ENCODE measurements around the gene LSS. TPM values are rescaled to one million over a fixed set of nuclear protein-coding genes. Genes with fewer than 3 reads are reported as not detected.
"Not testable (repeated sequence)": the region's sequence is repeated elsewhere in the genome, so short reads cannot be mapped to it uniquely, and the experiment has no call there.

The LSS gene
- polyA plus RNA-seq, 2 donors, result 41.9 to 57.6 TPM

DNA sequence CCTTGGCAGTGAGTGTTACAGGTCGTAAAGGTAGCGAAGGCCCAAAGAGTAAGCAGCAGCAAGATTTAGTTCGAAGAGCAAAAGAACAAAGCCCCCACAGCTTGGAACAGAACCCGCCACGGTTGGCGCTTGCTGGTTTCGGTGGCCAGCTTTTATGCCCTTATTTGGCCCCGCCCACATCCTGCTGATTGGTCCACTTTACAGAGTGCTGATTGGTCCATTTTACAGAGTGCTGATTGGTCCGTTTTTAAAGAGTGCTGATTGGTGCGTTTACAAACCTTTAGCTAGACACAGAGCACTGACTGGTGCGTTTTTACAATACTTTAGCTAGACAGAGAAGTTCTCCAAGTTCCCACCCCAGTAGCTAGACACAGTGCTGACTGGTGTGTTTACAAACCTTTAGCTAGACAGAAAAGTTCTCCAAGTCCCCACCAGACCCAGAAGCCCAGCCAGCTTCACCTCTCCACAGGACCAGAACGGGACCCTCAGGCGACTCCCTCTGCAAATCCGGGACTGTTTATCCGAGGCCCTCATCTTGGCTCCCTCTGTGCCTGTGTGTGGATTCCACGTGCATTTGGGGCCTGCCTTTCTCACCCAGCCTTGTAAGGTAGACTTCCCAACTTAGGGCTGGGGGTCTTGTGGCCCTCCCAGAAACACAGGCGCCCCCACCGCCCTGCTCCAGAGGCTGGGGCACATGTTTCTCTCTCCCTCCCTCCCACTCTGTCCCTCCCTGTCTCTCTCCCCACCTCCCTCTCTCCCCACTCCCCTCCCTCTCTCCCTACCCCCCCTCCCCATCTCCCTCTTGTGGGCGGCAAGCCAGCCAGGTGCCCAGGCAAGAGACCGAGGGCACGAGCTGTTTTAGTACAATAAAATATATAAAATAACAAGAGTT, 85.7 kb downstream of the LSS start:
- Histone ChIP-seq H3K27me3 (ENCODE audit: control insufficient read depth in 1 of 2, insufficient read depth in 2 of 2, low read length in 2 of 2) (no peaks in the 10 kb centered on the region), H3K36me3 (ENCODE audit: control insufficient read depth in 2 of 2, insufficient read depth in 2 of 2, low read length in 1 of 2) (no peaks in the 10 kb centered on the region), H3K27ac (ENCODE audit: low read depth in 2 of 2, low read length in 1 of 2) (no peak overlapping the region), H3K4me1 (ENCODE audit: control insufficient read depth in 2 of 2, insufficient read depth in 2 of 2, low read length in 1 of 2) (no peaks in the 10 kb centered on the region), H3K4me3 (ENCODE audit: low read depth in 1 of 2, low read length in 2 of 2) (no peak overlapping the region), H3K9me3 (ENCODE audit: control insufficient read depth in 2 of 2, insufficient read depth in 1 of 2, low read depth in 1 of 2, low read length in 1 of 2) (no peaks in the 10 kb centered on the region)
- WGBS, 2 donors, result 81% methylated on average over 21 of the region's 21 CpGs

DNA sequence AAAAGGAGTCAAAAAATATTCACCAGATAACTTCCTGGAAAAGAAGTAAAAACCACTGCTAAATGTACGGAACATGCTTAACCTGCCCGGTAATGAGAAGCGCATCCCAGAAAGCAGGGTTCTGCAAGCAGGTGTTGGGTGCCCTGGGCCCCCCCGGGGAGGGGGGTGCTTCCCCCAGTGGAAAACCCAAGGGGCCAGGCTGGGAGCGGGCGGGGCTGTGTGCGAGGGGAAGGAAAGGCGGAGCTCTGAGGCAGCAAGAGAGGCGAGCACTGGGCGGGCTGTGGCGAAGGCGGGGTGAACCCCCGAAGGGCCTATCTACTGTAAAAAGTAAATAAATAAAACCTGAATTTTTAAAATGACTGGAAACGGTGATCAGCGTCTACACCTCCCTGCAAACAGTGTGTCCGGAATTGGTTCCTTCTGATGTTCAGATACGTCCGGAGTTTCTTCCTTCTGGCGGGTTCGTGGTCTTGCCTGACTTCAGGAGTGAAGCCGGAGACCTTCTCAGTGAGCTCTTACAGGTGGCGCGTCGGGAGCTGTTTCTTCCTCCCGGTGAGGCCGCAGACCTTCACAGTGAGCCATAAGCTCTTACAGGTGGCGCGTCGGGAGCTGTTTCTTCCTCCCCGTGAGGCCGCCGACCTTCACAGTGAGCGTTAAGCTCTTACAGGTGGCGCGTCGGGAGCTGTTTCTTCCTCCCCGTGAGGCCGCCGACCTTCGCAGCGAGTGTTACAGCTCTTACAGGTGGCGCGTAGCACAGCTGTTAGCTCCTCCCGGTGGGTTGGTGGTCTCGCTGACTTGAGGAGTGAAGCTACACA, 86.6 kb downstream of the LSS start:
- no peaks in the 10 kb centered on the region for H3K4me1 ChIP-seq (ENCODE audit: control insufficient read depth in 2 of 2, insufficient read depth in 2 of 2, low read length in 1 of 2)
- no peak overlapping the region for H3K27ac ChIP-seq (ENCODE audit: low read depth in 2 of 2, low read length in 1 of 2)
- no peaks in the 10 kb centered on the region for H3K36me3 ChIP-seq (ENCODE audit: control insufficient read depth in 2 of 2, insufficient read depth in 2 of 2, low read length in 1 of 2)
- WGBS, 2 donors, result 90 to 91% methylated on average over 45 of the region's 45 CpGs
- no peaks in the 10 kb centered on the region for H3K27me3 ChIP-seq (ENCODE audit: control insufficient read depth in 1 of 2, insufficient read depth in 2 of 2, low read length in 2 of 2)
- no peaks in the 10 kb centered on the region for H3K9me3 ChIP-seq (ENCODE audit: control insufficient read depth in 2 of 2, insufficient read depth in 1 of 2, low read depth in 1 of 2, low read length in 1 of 2)
- no peak overlapping the region for H3K4me3 ChIP-seq (ENCODE audit: low read depth in 1 of 2, low read length in 2 of 2)

- H3K4me3 ChIP-seq (ENCODE audit: low read depth in 1 of 2, low read length in 2 of 2); H3K27me3 ChIP-seq (ENCODE audit: control insufficient read depth in 1 of 2, insufficient read depth in 2 of 2, low read length in 2 of 2); H3K4me1 ChIP-seq (ENCODE audit: control insufficient read depth in 2 of 2, insufficient read depth in 2 of 2, low read length in 1 of 2); H3K9me3 ChIP-seq (ENCODE audit: control insufficient read depth in 2 of 2, insufficient read depth in 1 of 2, low read depth in 1 of 2, low read length in 1 of 2); H3K36me3 ChIP-seq (ENCODE audit: control insufficient read depth in 2 of 2, insufficient read depth in 2 of 2, low read length in 1 of 2); H3K27ac ChIP-seq (ENCODE audit: low read depth in 2 of 2, low read length in 1 of 2): not testable (repeated sequence)
- 45 to 47% methylated on average over 29 of the region's 29 CpGs for WGBS, 2 donors
Observed at GRCh38 chr21:46140352-46141003, 88.1 kb downstream of the LSS start.

DNA sequence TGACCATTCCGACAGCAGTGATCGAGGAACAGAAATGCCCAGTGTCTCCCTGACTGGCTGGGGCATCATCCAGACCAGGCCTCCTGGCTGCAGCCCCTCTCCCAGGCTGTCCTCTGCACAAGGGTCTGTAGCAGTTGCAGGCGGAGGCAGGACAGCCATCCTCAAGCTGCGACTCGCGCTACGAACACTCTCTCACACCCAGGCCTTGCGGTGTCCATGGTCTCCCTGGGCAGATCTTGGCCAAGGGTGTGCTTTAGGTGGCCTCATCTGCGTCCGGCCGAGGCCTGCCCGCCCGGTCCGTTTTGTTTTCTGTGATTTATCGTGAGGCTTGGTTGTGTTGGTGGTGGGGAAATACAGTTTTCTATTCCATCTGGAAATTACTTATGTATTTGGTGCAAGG, 88.9 kb downstream of the LSS start:
- WGBS, 2 donors, result 88 to 92% methylated on average over 15 of the region's 15 CpGs
- no peak overlapping the region for H3K4me3 ChIP-seq (ENCODE audit: low read depth in 1 of 2, low read length in 2 of 2)
- H3K4me1 ChIP-seq (ENCODE audit: control insufficient read depth in 2 of 2, insufficient read depth in 2 of 2, low read length in 1 of 2), result no peaks in the 10 kb centered on the region
- no peak overlapping the region for H3K27ac ChIP-seq (ENCODE audit: low read depth in 2 of 2, low read length in 1 of 2)
- no peaks in the 10 kb centered on the region for H3K9me3 ChIP-seq (ENCODE audit: control insufficient read depth in 2 of 2, insufficient read depth in 1 of 2, low read depth in 1 of 2, low read length in 1 of 2)
- H3K27me3 ChIP-seq (ENCODE audit: control insufficient read depth in 1 of 2, insufficient read depth in 2 of 2, low read length in 2 of 2), result no peaks in the 10 kb centered on the region
- H3K36me3 ChIP-seq (ENCODE audit: control insufficient read depth in 2 of 2, insufficient read depth in 2 of 2, low read length in 1 of 2), result no peaks in the 10 kb centered on the region

DNA sequence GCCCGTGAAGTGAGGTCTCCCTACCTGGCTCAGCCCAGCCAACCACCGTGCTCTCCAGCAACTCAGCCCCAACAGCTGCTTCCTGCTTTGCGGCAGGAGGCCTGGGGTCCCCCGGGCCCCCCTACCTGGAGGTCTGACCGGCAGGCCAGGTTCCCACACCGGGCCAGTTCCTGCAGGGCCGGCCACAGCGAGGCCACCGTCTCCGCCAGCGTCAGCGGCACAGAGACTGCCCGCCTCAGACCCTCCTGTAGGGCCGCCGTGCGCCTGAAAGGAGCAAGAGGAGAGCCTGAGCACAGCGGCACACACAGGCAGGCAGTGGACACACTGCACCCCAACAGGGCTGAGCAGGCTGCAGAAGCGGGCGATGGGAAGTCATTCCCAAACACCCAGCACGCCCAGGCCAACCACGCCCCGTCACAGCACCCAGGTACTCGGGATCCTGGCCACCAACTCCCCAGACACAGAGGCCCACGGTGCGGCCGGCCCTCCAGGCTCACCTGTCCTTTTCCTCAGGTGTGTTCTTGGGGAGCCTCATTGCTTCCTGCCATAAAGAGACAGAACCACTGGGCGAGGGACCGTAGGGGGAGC, 90.1 kb downstream of the LSS start:
- Histone ChIP-seq H3K4me1 (ENCODE audit: control insufficient read depth in 2 of 2, insufficient read depth in 2 of 2, low read length in 1 of 2) (no peaks in the 10 kb centered on the region), H3K36me3 (ENCODE audit: control insufficient read depth in 2 of 2, insufficient read depth in 2 of 2, low read length in 1 of 2) (no peaks in the 10 kb centered on the region), H3K27ac (ENCODE audit: low read depth in 2 of 2, low read length in 1 of 2) (no peak overlapping the region), H3K9me3 (ENCODE audit: control insufficient read depth in 2 of 2, insufficient read depth in 1 of 2, low read depth in 1 of 2, low read length in 1 of 2) (no peaks in the 10 kb centered on the region), H3K4me3 (ENCODE audit: low read depth in 1 of 2, low read length in 2 of 2) (no peak overlapping the region), H3K27me3 (ENCODE audit: control insufficient read depth in 1 of 2, insufficient read depth in 2 of 2, low read length in 2 of 2) (no peaks in the 10 kb centered on the region)
- 85% methylated on average over 28 of the region's 28 CpGs for WGBS, 2 donors

Other genes with a start within 250 kb of the LSS start
- 100 to 1,000 TPM; 105 to 123 TPM for gene COL6A1, start 247.0 kb downstream of the LSS start, polyA plus RNA-seq
- 100 to 1,000 TPM; 120 to 161 TPM for gene COL6A2, start 130.7 kb downstream of the LSS start, polyA plus RNA-seq
- gene FTCD, start 73.2 kb downstream of the LSS start, polyA plus RNA-seq, result under 1 TPM; 0.33 to 0.39 TPM
- 1 to 10 TPM; 5.2 to 9.3 TPM for gene SPATC1L, start 44.3 kb downstream of the LSS start, polyA plus RNA-seq
- gene MCM3AP, start 56.8 kb upstream of the LSS start, polyA plus RNA-seq, result 10 to 100 TPM; 27.1 to 29.2 TPM
- gene YBEY, start 57.6 kb upstream of the LSS start, polyA plus RNA-seq, result 10 to 100 TPM in 1 of 2 donors, 1 to 10 TPM in 1; 7.1 to 11.9 TPM
- 1 to 10 TPM; 2.5 to 7.1 TPM for gene C21orf58, start 95.1 kb upstream of the LSS start, polyA plus RNA-seq
- 10 to 100 TPM; 14.1 to 14.9 TPM for gene PCNT, start 95.4 kb upstream of the LSS start, polyA plus RNA-seq
- 10 to 100 TPM; 15.3 to 29.7 TPM for gene DIP2A, start 230.1 kb upstream of the LSS start, polyA plus RNA-seq